Spleen (tissue), 11 donors: ENCODE data around the gene SEC31B. TPM values are rescaled to one million over a fixed set of nuclear protein-coding genes. Genes with fewer than 3 reads are reported as not detected.

ENCODE experiments used
- DNase-seq: peaks from one replicate; pipeline ENCODE4 v3.0.0-alpha.2; 2020
- H3K27ac ChIP-seq, 8 donors: fragments of 200-600 bp; sonication (generic) in 7 of 8; 1 replicate in 4 of 8; 2 replicates in 4 of 8; pipeline versions ENCODE4 v1.5.0 to v1.8.0; 2016 to 2021; ENCODE audit warnings: inconsistent platforms in 4 of 8, mild to moderate bottlenecking in 4 of 8, moderate library complexity in 1 of 8
- H3K27me3 ChIP-seq, 7 donors: fragments of 200-600 bp; sonication (generic) in 6 of 7; replicated peaks in 1 of 7; 1 replicate in 4 of 7; 2 replicates in 3 of 7; pipeline versions ENCODE4 v1.5.0 to v1.8.0; 2016 to 2021; ENCODE audit warnings: inconsistent platforms in 3 of 7, mild to moderate bottlenecking in 1 of 7
- H3K36me3 ChIP-seq, 6 donors: fragments of 200-600 bp; sonication (generic) in 5 of 6; 1 replicate in 4 of 6; 2 replicates in 2 of 6; pipeline versions ENCODE4 v1.5.0 to v1.8.0; 2016 to 2021; ENCODE audit warnings: inconsistent platforms in 2 of 6
- H3K4me1 ChIP-seq, 6 donors: fragments of 200-600 bp; sonication (generic) in 5 of 6; 1 replicate in 3 of 6; 2 replicates in 3 of 6; pipeline versions ENCODE4 v1.5.0 to v1.8.0; 2016 to 2021; ENCODE audit warnings: inconsistent platforms in 3 of 6
- H3K4me3 ChIP-seq, 8 donors: fragments of 200-600 bp; sonication (generic) in 7 of 8; 1 replicate in 4 of 8; 2 replicates in 4 of 8; pipeline versions ENCODE4 v1.5.0 to v1.8.0; 2016 to 2021; ENCODE audit warnings: inconsistent platforms in 4 of 8, mild to moderate bottlenecking in 4 of 8, moderate library complexity in 2 of 8
- H3K9me3 ChIP-seq, 8 donors: fragments of 200-600 bp; sonication (generic) in 7 of 8; 1 replicate in 4 of 8; 2 replicates in 4 of 8; pipeline versions ENCODE4 v1.5.0 to v1.8.0; 2016 to 2021; ENCODE audit warnings: inconsistent platforms in 4 of 8
- POLR2A ChIP-seq, 3 donors: fragments of 450-650 bp; IDR thresholded peaks; one replicate each; pipeline ENCODE4 v1.5.1; 2017; ENCODE audit warnings: antibody characterized with exemption in 3 of 3, mild to moderate bottlenecking in 1 of 3
- POLR2AphosphoS5 ChIP-seq, 3 donors: sonication (generic); formaldehyde crosslinking; IDR thresholded peaks; one replicate each; pipeline ENCODE4 v1.5.1; 2017; ENCODE audit warnings: antibody characterized with exemption in 3 of 3
- WGBS, 5 donors: extraction: QIAGEN DNeasy Blood & Tissue Kit in 3 of 5; methylation state at CpG; one replicate each; pipeline versions ENCODE4 v1.1.5 to v1.1.7; 2013 to 2018; 5-methylcytosine and 5-hydroxymethylcytosine counted together
- intact Hi-C: fragments of 100-400 bp; cut with DNase I; formaldehyde crosslinking; loops from one replicate; pipeline ENCODE4 v1.15.0; 2023; ENCODE audit warnings: low total_unique reads
- polyA plus RNA-seq, 3 donors: library from polyadenylated mRNA; stranded (reverse); fragments of 200-250 nt; gene quantifications; one replicate each; pipeline ENCODE4 v1.2.1, GENCODE V29; 2013
- total RNA-seq, 7 donors: library from RNA; depleted of rRNA in 3 of 7; stranded (reverse); fragments of >200 nt in 3 of 7; fragmentation: NEBNext Ultra II Directional in 4 of 7; extraction: Animal tissue kit (Norgen Biotek cat#: 25700) in 4 of 7; gene quantifications; one replicate each; pipeline versions ENCODE4 v1.1.0 to v1.2.1, GENCODE V29; 2016 to 2021
- TF ChIP-seq, protein P1 (sequence below), 11 experiments: fragments of 200-600 bp in 7 of 11; fragments of 450-650 bp in 4 of 11; sonication (generic) in 4 of 11; IDR thresholded peaks in 8 of 11; conservative IDR thresholded peaks in 3 of 11; 1 replicate in 7 of 11; 2 replicates in 4 of 11; pipeline versions ENCODE4 v1.4.0 to v1.8.0; 2016 to 2021; ENCODE audit warnings: antibody characterized with exemption in 11 of 11, inconsistent platforms in 4 of 11, mild to moderate bottlenecking in 1 of 11
- donor health status: healthy with polysubstance abuse.
- donor health status: DM: no; HTN: no; CAD: no; lungs with moderate emphysema.
- donor health status: DM: no; HTN: no; CAD: no.
- donor health status: Bipolar disorder and iron deficiency.
- donor health status: healthy.
- donor health status: DM: no; HTN: no; CAD: no.
- donor health status: DM: yes; HTN: yes; CAD: no.

Gene SEC31B
- total and polyA plus RNA-seq, 10 donors, result 12.0 to 30.7 (median 20.2) TPM

DNA sequence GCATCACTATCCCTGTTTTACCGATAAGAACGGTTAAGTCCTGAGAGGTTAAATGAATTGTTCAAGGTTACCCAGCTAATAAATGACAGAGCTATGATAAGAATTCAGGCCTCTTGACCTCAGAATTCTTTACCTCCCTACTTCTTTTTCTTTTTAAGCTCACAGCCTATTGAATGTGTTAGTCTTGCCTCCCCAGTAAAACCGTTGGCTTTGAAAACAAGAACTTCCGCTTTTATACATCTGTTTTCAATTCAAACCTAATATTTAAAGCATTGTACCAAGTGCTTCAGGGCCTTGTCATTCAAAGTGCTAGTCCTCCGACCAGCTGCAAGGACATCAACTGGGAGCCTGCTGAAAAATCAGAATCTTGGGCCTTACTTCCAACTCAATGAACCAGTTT is 15.6 kb downstream of the SEC31B start:
- Histone ChIP-seq H3K27me3 (no peaks in the 10 kb centered on the region), H3K36me3 (peaks cover 0 to 94% (median 29%) of the 10 kb centered on the region in 6 donors), H3K4me3 (no peak overlapping the region), H3K9me3 (no peaks in the 10 kb centered on the region), H3K4me1 (peaks cover 0 to 21% (median under 1%) of the 10 kb centered on the region in 6 donors), H3K27ac (no peak overlapping the region)
- 70 to 80% (median 78%) methylated on average over 5 of the region's 5 CpGs for WGBS, 5 donors
- intact Hi-C loops, result no loop called here
- TF ChIP-seq POLR2AphosphoS5 (IDR thresholded peaks at IDR 0.05) (no peak), POLR2A (IDR thresholded peaks at IDR 0.05) (no peak)
- TF ChIP-seq, protein P1, sequence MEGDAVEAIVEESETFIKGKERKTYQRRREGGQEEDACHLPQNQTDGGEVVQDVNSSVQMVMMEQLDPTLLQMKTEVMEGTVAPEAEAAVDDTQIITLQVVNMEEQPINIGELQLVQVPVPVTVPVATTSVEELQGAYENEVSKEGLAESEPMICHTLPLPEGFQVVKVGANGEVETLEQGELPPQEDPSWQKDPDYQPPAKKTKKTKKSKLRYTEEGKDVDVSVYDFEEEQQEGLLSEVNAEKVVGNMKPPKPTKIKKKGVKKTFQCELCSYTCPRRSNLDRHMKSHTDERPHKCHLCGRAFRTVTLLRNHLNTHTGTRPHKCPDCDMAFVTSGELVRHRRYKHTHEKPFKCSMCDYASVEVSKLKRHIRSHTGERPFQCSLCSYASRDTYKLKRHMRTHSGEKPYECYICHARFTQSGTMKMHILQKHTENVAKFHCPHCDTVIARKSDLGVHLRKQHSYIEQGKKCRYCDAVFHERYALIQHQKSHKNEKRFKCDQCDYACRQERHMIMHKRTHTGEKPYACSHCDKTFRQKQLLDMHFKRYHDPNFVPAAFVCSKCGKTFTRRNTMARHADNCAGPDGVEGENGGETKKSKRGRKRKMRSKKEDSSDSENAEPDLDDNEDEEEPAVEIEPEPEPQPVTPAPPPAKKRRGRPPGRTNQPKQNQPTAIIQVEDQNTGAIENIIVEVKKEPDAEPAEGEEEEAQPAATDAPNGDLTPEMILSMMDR (IDR thresholded peaks at IDR 0.05 in 8 of 11, conservative IDR thresholded peaks at IDR 0.05 in 3 of 11), result no peak
- DNase-seq, result no peak

DNA sequence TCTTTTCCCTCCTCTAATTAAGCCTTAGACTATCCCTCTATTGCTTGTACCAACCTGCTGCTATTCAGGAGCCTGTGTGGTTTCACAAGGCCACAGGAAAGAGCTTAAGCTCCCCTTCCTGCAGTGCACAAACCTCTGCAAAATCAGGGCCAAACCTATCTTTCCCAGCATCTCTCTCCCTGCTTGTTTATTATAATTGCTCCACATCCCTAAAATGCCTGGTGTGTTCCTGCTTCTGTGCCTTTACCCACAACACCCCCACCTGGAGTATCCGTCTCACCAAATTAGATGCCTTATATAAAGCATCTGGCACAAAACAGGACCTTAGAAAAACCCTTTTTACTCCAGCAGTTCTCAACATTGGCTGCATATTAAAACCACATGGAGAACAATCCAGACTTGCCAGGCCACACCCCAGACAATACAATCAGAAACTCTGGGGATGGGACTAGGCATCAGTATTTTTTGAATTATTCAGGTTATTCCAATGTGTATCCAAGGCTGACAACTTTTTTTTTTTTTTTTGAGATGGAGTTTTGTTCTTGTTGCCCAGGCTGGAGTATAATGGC is 16.7 kb downstream of the SEC31B start:
- no peak for TF ChIP-seq POLR2A (IDR thresholded peaks at IDR 0.05)
- TF ChIP-seq, protein P1 (IDR thresholded peaks at IDR 0.05 in 8 of 11, conservative IDR thresholded peaks at IDR 0.05 in 3 of 11), result no peak
- 71 to 89% (median 85%) methylated on average over 1 of the region's 1 CpG for WGBS, 5 donors
- Histone ChIP-seq H3K9me3 (no peaks in the 10 kb centered on the region), H3K27me3 (no peaks in the 10 kb centered on the region), H3K27ac (no peak overlapping the region), H3K4me1 (peaks cover 0 to 12% (median 0%) of the 10 kb centered on the region in 6 donors), H3K4me3 (no peak overlapping the region), H3K36me3 (peaks cover 0 to 94% (median 32%) of the 10 kb centered on the region in 6 donors)
- intact Hi-C loops, result no loop called here
- DNase-seq, result no peak

DNA sequence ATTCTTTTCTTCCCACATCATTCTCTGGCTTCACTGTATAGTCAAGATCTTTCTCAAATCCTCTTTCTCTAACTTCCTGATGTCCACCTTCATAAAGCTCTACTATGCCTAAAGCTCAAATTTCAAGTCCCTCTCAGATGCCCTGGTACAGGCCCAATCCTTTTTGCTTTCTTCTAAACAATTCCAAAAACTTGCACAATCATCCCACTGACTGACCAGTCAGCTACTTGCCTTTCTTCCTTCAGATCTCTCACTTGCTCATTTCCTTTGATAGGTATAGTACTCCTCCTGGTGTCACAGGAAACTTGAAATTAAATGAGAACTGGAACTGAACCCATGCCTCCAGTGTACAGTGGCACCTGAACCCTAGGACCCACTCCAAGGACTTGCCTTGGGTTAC is 18.2 kb downstream of the SEC31B start:
- no peaks in the 10 kb centered on the region for H3K9me3 ChIP-seq
- peaks cover 0 to 12% (median 0%) of the 10 kb centered on the region in 6 donors for H3K4me1 ChIP-seq
- no peak overlapping the region for H3K27ac ChIP-seq
- H3K27me3 ChIP-seq, result no peaks in the 10 kb centered on the region
- H3K4me3 ChIP-seq, result no peak overlapping the region
- peaks cover 0 to 94% (median 39%) of the 10 kb centered on the region in 6 donors for H3K36me3 ChIP-seq
- DNase-seq, result no peak
- TF ChIP-seq POLR2A (IDR thresholded peaks at IDR 0.05) (no peak), POLR2AphosphoS5 (IDR thresholded peaks at IDR 0.05) (no peak)
- TF ChIP-seq, protein P1 (IDR thresholded peaks at IDR 0.05 in 8 of 11, conservative IDR thresholded peaks at IDR 0.05 in 3 of 11), result no peak
- intact Hi-C loops, result no loop called here

DNA sequence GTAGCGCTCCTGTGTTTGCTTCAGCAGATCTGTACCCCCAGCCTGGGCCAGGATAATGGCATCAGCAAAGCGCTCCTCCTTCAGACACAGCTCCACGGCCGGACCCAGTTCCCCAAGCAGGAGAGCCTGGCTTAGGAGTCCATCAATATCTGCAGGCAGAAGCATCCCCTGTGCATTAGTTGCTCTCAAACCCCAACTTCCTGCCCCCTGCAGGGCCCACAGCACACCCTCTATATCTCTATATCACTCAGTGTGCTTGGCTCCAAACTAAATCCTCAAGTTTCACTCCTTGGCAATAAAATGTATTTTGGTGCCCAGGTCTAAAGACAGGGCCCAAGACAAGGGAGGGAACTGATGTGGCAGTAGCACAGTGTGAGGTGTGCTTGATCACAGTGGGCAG is 21.6 kb downstream of the SEC31B start:
- 92 to 98% (median 96%) methylated on average over 4 of the region's 4 CpGs for WGBS, 5 donors
- no peaks in the 10 kb centered on the region for H3K9me3 ChIP-seq
- H3K27ac ChIP-seq, result no peak overlapping the region
- no peaks in the 10 kb centered on the region for H3K27me3 ChIP-seq
- DNase-seq, result no peak
- peaks cover 0 to 99% (median 52%) of the 10 kb centered on the region in 6 donors for H3K36me3 ChIP-seq
- intact Hi-C loops, result no loop called here
- TF ChIP-seq POLR2A (IDR thresholded peaks at IDR 0.05), result no peak
- TF ChIP-seq, protein P1 (IDR thresholded peaks at IDR 0.05 in 8 of 11, conservative IDR thresholded peaks at IDR 0.05 in 3 of 11), result no peak
- TF ChIP-seq POLR2AphosphoS5 (IDR thresholded peaks at IDR 0.05), result no peak
- peaks cover 0 to 7% (median 0%) of the 10 kb centered on the region in 6 donors for H3K4me1 ChIP-seq
- H3K4me3 ChIP-seq, result no peak overlapping the region
